Kidney epithelial cell (primary cell): ENCODE data around the gene POU2F2. TPM values are rescaled to one million over a fixed set of nuclear protein-coding genes. Genes with fewer than 3 reads are reported as not detected.

ENCODE experiments used
- DNase-seq: peaks from one replicate; pipeline ENCODE4 v3.0.0-alpha.2; 2010; ENCODE audit warnings: low read depth
- H3K27me3 ChIP-seq: 2 replicates; pipeline ENCODE4 v1.6.0; 2011; ENCODE audit warnings: low read length; ENCODE audit not compliant: control insufficient read depth, insufficient read depth
- H3K36me3 ChIP-seq: 2 replicates; pipeline ENCODE4 v1.5.1; 2011; ENCODE audit warnings: low read length; ENCODE audit not compliant: control insufficient read depth, insufficient read depth
- H3K4me3 ChIP-seq: 2 replicates; pipeline ENCODE4 v1.5.1; 2011; ENCODE audit warnings: low read depth, mild to moderate bottlenecking, control low read depth, low read length
- total RNA-seq: library from RNA; depleted of rRNA; stranded (reverse); fragments of >200 nt; gene quantifications from 2 replicates; pipeline ENCODE4 v1.2.3, GENCODE V29; 2015
- TF ChIP-seq, protein P1 (sequence below): IDR thresholded peaks from 2 replicates; pipeline ENCODE4 v1.5.1; 2011; ENCODE audit warnings: mild to moderate bottlenecking, moderate library complexity, low read length, control low read depth, inconsistent platforms; ENCODE audit not compliant: insufficient read depth, poor library complexity, severe bottlenecking

POU2F2 gene
- total RNA-seq, 1 donor from 2014 or later, result 2.3 TPM

DNA sequence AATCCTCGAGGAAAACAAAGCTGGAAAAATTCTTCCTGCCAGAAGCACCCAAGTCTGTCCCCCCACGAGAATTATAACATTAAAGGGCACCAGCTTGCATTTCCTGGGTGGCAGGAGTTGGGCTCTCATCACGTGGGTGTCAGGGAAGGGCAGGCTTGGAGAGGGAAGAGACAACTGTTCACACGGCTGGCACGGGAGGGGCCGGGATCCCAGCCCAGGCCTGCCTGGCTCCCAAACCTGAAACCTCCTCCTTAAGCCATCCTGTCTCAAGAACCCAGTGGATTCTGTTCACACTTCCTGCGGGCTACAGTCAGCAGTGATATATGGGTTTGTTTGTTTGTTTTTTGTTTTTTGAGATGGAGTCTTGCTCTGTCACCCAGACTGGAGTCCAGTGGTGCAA lies 74.4 kb downstream of the POU2F2 start:
- Histone ChIP-seq H3K27me3 (no peaks in the 10 kb centered on the region), H3K36me3 (no peaks in the 10 kb centered on the region)
- TF ChIP-seq, protein P1, sequence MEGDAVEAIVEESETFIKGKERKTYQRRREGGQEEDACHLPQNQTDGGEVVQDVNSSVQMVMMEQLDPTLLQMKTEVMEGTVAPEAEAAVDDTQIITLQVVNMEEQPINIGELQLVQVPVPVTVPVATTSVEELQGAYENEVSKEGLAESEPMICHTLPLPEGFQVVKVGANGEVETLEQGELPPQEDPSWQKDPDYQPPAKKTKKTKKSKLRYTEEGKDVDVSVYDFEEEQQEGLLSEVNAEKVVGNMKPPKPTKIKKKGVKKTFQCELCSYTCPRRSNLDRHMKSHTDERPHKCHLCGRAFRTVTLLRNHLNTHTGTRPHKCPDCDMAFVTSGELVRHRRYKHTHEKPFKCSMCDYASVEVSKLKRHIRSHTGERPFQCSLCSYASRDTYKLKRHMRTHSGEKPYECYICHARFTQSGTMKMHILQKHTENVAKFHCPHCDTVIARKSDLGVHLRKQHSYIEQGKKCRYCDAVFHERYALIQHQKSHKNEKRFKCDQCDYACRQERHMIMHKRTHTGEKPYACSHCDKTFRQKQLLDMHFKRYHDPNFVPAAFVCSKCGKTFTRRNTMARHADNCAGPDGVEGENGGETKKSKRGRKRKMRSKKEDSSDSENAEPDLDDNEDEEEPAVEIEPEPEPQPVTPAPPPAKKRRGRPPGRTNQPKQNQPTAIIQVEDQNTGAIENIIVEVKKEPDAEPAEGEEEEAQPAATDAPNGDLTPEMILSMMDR, result no peak

DNA sequence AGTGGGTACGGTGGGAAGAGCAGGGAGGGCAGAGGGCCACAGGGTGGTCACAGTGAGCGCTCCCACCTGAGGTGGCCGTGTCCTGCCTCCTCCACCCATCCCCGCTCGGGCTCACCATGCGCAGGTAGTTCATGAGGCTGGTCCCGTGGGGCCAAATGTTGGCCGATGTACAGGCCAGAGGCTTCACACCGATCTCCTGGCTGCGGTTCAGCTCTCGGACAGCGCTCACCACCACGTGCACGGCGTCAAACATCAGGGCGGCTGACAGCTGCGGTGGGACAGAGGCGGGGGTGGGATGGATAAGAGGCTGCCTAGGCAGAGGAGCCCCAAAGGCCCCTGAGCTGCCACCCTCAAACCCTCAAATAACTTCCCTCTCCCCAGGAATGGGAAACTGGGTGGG lies 78.0 kb downstream of the POU2F2 start:
- Histone ChIP-seq H3K4me3 (no peak overlapping the region), H3K36me3 (no peaks in the 10 kb centered on the region), H3K27me3 (no peaks in the 10 kb centered on the region)
- no peak for DNase-seq
- TF ChIP-seq, protein P1, result no peak

More for the DNA sequence above, 74.4 kb downstream of the POU2F2 start:
- no peak overlapping the region for H3K4me3 ChIP-seq
- no peak for DNase-seq

DNA sequence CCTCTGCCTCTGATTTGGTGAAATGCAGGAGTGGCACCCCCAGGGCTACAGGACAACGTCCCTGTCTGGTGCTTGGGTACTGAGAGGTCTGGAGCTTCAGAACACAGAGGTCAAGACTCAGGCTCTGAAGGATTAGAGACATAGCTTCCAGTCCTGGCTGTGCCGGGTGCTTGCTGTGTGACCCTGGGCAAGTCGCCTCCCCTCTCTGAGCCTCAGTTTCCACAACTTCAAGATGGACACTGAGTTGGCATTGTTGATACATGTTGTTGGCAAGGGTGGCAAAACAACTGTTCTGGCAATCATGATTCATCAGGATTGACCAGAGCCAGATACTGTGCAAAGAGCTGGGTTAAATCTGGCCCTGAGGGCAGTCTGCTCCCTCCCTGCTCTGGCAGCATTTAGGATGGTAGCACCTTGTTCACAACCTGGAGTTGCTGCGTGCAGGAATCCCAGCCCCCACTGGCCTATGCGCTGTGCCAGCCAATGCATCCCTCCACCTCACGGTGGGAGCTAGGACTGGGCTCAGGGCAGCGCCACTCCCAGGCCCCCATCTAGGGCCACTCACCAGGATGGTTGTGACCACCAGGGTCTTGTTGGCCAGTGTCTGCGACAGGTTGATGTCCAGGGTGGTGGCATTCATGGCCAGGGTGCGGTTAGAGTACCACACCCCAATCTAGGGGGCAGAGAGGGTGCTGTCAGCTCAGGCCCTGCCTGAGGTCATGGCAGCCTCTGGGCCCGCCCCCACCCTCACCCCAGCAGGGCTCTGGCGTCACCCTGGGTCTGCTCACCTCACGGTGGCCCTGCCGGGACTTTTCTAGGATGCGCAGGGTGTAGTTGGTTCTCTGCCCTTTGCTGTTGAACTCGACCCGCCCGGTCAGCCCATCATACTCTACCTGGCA lies 79.0 kb downstream of the POU2F2 start:
- DNase-seq, result no peak
- TF ChIP-seq, protein P1, result no peak
- Histone ChIP-seq H3K36me3 (no peaks in the 10 kb centered on the region), H3K4me3 (no peak overlapping the region), H3K27me3 (no peaks in the 10 kb centered on the region)

DNA sequence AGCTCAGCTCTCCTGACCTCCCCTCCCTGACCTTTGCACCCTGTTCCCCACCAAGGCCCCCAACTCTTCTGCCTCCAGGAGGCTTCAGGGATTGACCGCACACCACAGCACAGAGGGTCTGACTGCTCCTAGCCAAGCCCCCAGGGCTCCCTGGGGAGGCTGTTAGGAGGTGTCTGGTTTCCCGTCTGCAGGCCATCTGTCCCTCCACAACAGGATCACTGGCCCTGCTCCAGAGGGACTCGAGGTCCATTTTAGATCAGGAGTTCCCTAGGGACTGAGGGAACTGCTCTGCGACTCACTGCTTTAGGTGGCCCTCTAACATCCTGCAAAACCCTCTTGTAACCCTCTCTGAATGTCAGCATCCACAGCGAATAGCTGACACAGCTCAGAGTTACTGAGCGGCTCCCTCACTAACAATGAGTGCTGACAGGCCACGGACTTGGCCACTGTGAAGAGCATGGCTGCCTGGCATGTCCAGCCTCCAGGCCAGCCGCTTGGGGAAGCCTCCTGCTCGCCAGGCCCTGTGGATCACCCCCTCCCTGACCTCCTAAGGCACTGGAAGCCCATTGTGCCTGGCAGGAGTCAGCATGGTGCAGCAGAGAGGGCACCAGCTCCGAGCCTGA lies 79.9 kb downstream of the POU2F2 start:
- TF ChIP-seq, protein P1, result no peak
- DNase-seq, result no peak

DNA sequence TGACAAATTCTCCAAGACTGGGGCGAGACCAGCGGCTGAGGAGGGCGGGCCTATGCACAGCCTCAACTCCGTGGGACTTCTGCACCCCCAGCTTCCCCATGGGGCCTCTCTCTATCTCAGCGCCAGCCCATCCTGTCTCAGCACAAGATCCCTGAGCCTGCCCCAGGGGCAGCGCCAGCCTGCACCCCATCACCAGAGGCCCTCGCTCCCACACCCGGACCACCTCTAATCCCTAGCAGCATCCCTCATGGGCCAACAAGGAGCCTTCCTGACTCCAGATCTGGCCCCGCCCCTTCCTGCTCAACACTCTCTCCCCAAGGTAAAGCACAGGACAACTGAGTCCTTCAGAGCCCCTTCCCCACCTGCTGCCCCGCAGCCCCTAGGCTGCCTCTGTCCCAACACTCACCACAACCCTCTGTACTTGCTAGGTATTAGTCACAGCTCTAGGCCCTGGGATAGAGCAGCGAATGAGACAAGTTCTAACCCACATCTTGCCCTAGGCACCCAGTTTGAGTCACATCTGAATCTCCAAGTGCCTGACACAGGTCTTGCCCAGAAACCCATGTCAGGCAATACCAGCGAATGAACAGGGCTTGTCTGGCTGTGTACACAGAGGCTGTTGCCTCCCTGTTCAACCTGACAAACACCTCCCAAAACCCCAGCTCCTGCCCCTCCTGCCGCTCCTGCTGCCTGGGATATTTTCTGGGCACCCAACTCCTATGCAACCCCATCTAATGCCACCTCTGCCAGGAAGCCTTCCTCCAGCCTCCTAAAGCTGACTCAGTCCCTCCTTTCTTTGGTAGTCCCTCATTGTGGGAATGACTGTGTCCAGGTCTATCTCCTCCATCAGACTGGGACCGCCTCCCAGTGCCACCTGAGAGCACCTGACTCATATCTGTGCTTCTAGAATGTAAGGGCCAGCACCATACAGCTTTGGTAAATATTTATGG lies 80.8 kb downstream of the POU2F2 start:
- H3K36me3 ChIP-seq, result no peaks in the 10 kb centered on the region
- TF ChIP-seq, protein P1, result no peak
- H3K27me3 ChIP-seq, result no peaks in the 10 kb centered on the region
- no peak overlapping the region for H3K4me3 ChIP-seq
- DNase-seq, result no peak

More for the DNA sequence above, 79.9 kb downstream of the POU2F2 start:
- no peaks in the 10 kb centered on the region for H3K36me3 ChIP-seq
- H3K4me3 ChIP-seq, result no peak overlapping the region
- no peaks in the 10 kb centered on the region for H3K27me3 ChIP-seq
